ENCODE measurements around the gene PLXNA1. TPM values are rescaled to one million over a fixed set of nuclear protein-coding genes. Genes with fewer than 3 reads are reported as not detected.

PLXNA1 gene
- total RNA-seq, 3 donors from 2014 or later (not counting 1 experiment from before 2014, with no cell fraction given) = 2.5 to 4.3 (median 2.8) TPM

GRCh38 chr3:126977821-126978220 lies 5.1 kb upstream of the PLXNA1 start:
- Histone ChIP-seq H3K27ac (ENCODE audit: low read length) (no peak overlapping the region), H3K9me3 (ENCODE audit: control insufficient read depth, insufficient read depth, low read length) (no peaks in the 10 kb centered on the region), H3K4me3 (ENCODE audit: low read length) (no peak overlapping the region), H3K36me3 (ENCODE audit: control insufficient read depth, insufficient read depth, low read length) (no peaks in the 10 kb centered on the region), H3K4me1 (ENCODE audit: control insufficient read depth, insufficient read depth, low read length) (peaks cover 13% of the 10 kb centered on the region), H3K27me3 (ENCODE audit: control insufficient read depth, insufficient read depth, low read length) (no peaks in the 10 kb centered on the region)
- no peak for ATAC-seq
- Mint-ChIP-seq H3K4me3 (no peak overlapping the region), H3K9me3 (peaks cover 4 to 12% of the 10 kb centered on the region in 2 donors), H3K36me3 (peaks cover 17% of the 10 kb centered on the region), H3K27ac (no peak overlapping the region), H3K4me1 (peaks cover 0 to 13% of the 10 kb centered on the region in 2 donors), H3K27me3 (ENCODE audit: low read depth in 2 of 2) (peaks cover 35 to 51% of the 10 kb centered on the region in 2 donors)
- DNase-seq = no peak
- no peak for TF ChIP-seq CTCF (IDR thresholded peaks at IDR 0.05)
- 91% methylated on average over 6 of the region's 6 CpGs for WGBS (ENCODE audit: insufficient coverage)
- intact Hi-C loops (cut with micrococcal nuclease) = no loop called here

- peaks cover 17% of the 10 kb centered on the region for H3K36me3 Mint-ChIP-seq
- WGBS (ENCODE audit: insufficient coverage) = 96% methylated on average over 5 of the region's 5 CpGs
- DNase-seq = no peak
- no peaks in the 10 kb centered on the region for H3K36me3 ChIP-seq (ENCODE audit: control insufficient read depth, insufficient read depth, low read length)
- peaks cover 0 to 13% of the 10 kb centered on the region in 2 donors for H3K4me1 Mint-ChIP-seq
- H3K4me3 ChIP-seq (ENCODE audit: low read length) = no peak overlapping the region
- no peak overlapping the region for H3K4me3 Mint-ChIP-seq
- H3K27me3 Mint-ChIP-seq (ENCODE audit: low read depth in 2 of 2) = peaks cover 35 to 51% of the 10 kb centered on the region in 2 donors
- intact Hi-C loops (cut with micrococcal nuclease) = no loop called here
- TF ChIP-seq CTCF (IDR thresholded peaks at IDR 0.05) = no peak
- H3K4me1 ChIP-seq (ENCODE audit: control insufficient read depth, insufficient read depth, low read length) = peaks cover 13% of the 10 kb centered on the region
- ATAC-seq = no peak
- no peaks in the 10 kb centered on the region for H3K27me3 ChIP-seq (ENCODE audit: control insufficient read depth, insufficient read depth, low read length)
- no peak overlapping the region for H3K27ac ChIP-seq (ENCODE audit: low read length)
- H3K9me3 Mint-ChIP-seq = peaks cover 4 to 12% of the 10 kb centered on the region in 2 donors
- no peaks in the 10 kb centered on the region for H3K9me3 ChIP-seq (ENCODE audit: control insufficient read depth, insufficient read depth, low read length)
- no peak overlapping the region for H3K27ac Mint-ChIP-seq
These were observed 4.6 kb upstream of the PLXNA1 start for GRCh38 chr3:126978291-126978690.

GRCh38 chr3:126979046-126979628 lies 3.8 kb upstream of the PLXNA1 start:
- no peaks in the 10 kb centered on the region for H3K9me3 ChIP-seq (ENCODE audit: control insufficient read depth, insufficient read depth, low read length)
- no peak for TF ChIP-seq CTCF (IDR thresholded peaks at IDR 0.05)
- H3K9me3 Mint-ChIP-seq = peaks cover 4 to 12% of the 10 kb centered on the region in 2 donors
- no peaks in the 10 kb centered on the region for H3K36me3 ChIP-seq (ENCODE audit: control insufficient read depth, insufficient read depth, low read length)
- intact Hi-C loops (cut with micrococcal nuclease) = no loop called here
- H3K27ac ChIP-seq (ENCODE audit: low read length) = no peak overlapping the region
- peaks cover 18% of the 10 kb centered on the region for H3K4me1 ChIP-seq (ENCODE audit: control insufficient read depth, insufficient read depth, low read length)
- ATAC-seq = no peak
- no peak overlapping the region for H3K4me3 Mint-ChIP-seq
- peaks cover 0 to 13% of the 10 kb centered on the region in 2 donors for H3K4me1 Mint-ChIP-seq
- H3K27ac Mint-ChIP-seq = no peak overlapping the region
- peaks cover 35 to 45% of the 10 kb centered on the region in 2 donors for H3K27me3 Mint-ChIP-seq (ENCODE audit: low read depth in 2 of 2)
- H3K36me3 Mint-ChIP-seq = peaks cover 14% of the 10 kb centered on the region
- H3K27me3 ChIP-seq (ENCODE audit: control insufficient read depth, insufficient read depth, low read length) = peaks cover under 1% of the 10 kb centered on the region
- 53% methylated on average over 5 of the region's 5 CpGs for WGBS (ENCODE audit: insufficient coverage)
- H3K4me3 ChIP-seq (ENCODE audit: low read length) = no peak overlapping the region
- DNase-seq = no peak
